Hepatocyte (in vitro differentiated cells): ENCODE results near the gene MAP2. TPM values are rescaled to one million over a fixed set of nuclear protein-coding genes. Genes with fewer than 3 reads are reported as not detected.
A peak's percentile ranks its signal among the peaks of the same experiment; 100 is the strongest.

Source experiments
- DNase-seq: peaks from one replicate; pipeline ENCODE4 v3.0.0-alpha.2; 2016; ENCODE audit warnings: low spot score
- H2AFZ ChIP-seq: fragments of 200-600 bp; sonication (generic); 2 replicates; pipeline ENCODE4 v1.6.0; 2016; ENCODE audit warnings: antibody characterized with exemption, mild to moderate bottlenecking
- H3K27ac ChIP-seq: fragments of 200-600 bp; sonication (generic); 2 replicates; pipeline ENCODE4 v1.5.1; 2016; ENCODE audit warnings: mild to moderate bottlenecking
- H3K27me3 ChIP-seq: fragments of 200-600 bp; sonication (generic); 2 replicates; pipeline ENCODE4 v1.6.1; 2016
- H3K36me3 ChIP-seq: fragments of 200-600 bp; sonication (generic); replicated peaks from 2 replicates; pipeline ENCODE4 v1.5.1; 2016; ENCODE audit warnings: low read depth; ENCODE audit not compliant: insufficient read depth
- H3K4me1 ChIP-seq: fragments of 200-600 bp; sonication (generic); 2 replicates; pipeline ENCODE4 v1.5.1; 2016; ENCODE audit warnings: mild to moderate bottlenecking, moderate library complexity; ENCODE audit not compliant: insufficient read depth
- H3K4me2 ChIP-seq: fragments of 200-600 bp; sonication (generic); 2 replicates; pipeline ENCODE4 v1.6.0; 2016
- H3K4me3 ChIP-seq: fragments of 200-600 bp; sonication (generic); 2 replicates; pipeline ENCODE4 v1.5.1; 2016; ENCODE audit warnings: mild to moderate bottlenecking
- H3K79me2 ChIP-seq: fragments of 200-600 bp; sonication (generic); 2 replicates; pipeline ENCODE4 v1.6.0; 2017; ENCODE audit warnings: mild to moderate bottlenecking
- H3K9me2 ChIP-seq: fragments of 200-600 bp; sonication (generic); replicated peaks from 2 replicates; pipeline ENCODE4 v1.6.0; 2017; ENCODE audit warnings: mild to moderate bottlenecking; ENCODE audit not compliant: insufficient read depth
- H3K9me3 ChIP-seq: fragments of 200-600 bp; sonication (generic); 2 replicates; pipeline ENCODE4 v1.5.1; 2016; ENCODE audit warnings: low read depth, mild to moderate bottlenecking
- H4K20me1 ChIP-seq: fragments of 200-600 bp; sonication (generic); 2 replicates; pipeline ENCODE4 v1.6.0; 2016; ENCODE audit warnings: mild to moderate bottlenecking; ENCODE audit not compliant: insufficient read depth, poor library complexity, severe bottlenecking
- EZH2 ChIP-seq: fragments of 200-600 bp; sonication (generic); IDR thresholded peaks from 2 replicates; pipeline ENCODE4 v1.6.1; 2016; ENCODE audit warnings: antibody characterized with exemption, mild to moderate bottlenecking, borderline replicate concordance
- EZH2phosphoT487 ChIP-seq: fragments of 200-600 bp; sonication (generic); IDR thresholded peaks from one replicate; pipeline ENCODE4 v1.6.1; 2018; ENCODE audit warnings: antibody characterized with exemption, mild to moderate bottlenecking, low read depth, moderate library complexity; ENCODE audit not compliant: unreplicated experiment, severe bottlenecking
- WGBS: methylation state at CpG from one replicate; pipeline ENCODE4 v1.1.6; 2016; ENCODE audit warnings: low lambda C conversion rate; ENCODE audit errors: missing lambda C conversion rate; 5-methylcytosine and 5-hydroxymethylcytosine counted together
- polyA plus RNA-seq: library from polyadenylated mRNA; unstranded; fragments of >200 nt; fragmentation: Nextera tagmentation; extraction: Ambion mirVana; gene quantifications from 2 replicates; pipeline ENCODE4 v1.2.1, GENCODE V29; 2016
- total RNA-seq: library from RNA; depleted of rRNA; stranded (reverse); fragments of >200 nt; gene quantifications from 2 replicates; pipeline ENCODE4 v1.2.3, GENCODE V29; 2014
- TF ChIP-seq, protein P1 (sequence below): fragments of 200-600 bp; sonication (generic); IDR thresholded peaks from 2 replicates; pipeline ENCODE4 v1.5.1; 2016; ENCODE audit warnings: antibody characterized with exemption, mild to moderate bottlenecking; ENCODE audit not compliant: poor library complexity

Gene MAP2
- total and polyA plus RNA-seq, 2 experiments from 2014 or later: 4.6 to 5.8 TPM

DNA sequence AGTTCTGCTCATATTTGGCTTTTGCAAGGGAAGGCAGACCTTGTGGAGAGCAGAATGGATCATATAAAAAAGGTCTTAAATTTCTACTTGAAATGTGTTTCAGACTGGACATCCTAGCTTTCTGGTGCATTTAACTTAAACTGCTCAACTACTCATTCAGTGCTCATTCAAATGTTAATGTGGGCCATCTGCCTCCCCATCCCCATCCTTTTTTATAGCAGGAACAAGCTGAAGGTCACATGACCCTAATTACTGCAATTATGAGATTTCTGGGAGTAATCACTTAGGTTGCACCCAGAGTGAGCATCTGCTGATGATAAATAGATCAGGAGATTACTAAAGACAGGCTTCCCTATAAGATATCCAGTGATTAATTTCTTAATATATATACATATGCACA is 96.1 kb downstream of the MAP2 start:
- Histone ChIP-seq H3K4me2 (no peak overlapping the region), H3K27me3 (no peaks in the 10 kb centered on the region), H3K4me3 (no peak overlapping the region), H3K9me2 (no peaks in the 10 kb centered on the region), H3K36me3 (no peaks in the 10 kb centered on the region), H4K20me1 (no peaks in the 10 kb centered on the region), H3K79me2 (no peaks in the 10 kb centered on the region), H2AFZ (no peak overlapping the region), H3K9me3 (no peaks in the 10 kb centered on the region), H3K27ac (no peak overlapping the region), H3K4me1 (no peaks in the 10 kb centered on the region)
- no peak for DNase-seq
- TF ChIP-seq, protein P1, sequence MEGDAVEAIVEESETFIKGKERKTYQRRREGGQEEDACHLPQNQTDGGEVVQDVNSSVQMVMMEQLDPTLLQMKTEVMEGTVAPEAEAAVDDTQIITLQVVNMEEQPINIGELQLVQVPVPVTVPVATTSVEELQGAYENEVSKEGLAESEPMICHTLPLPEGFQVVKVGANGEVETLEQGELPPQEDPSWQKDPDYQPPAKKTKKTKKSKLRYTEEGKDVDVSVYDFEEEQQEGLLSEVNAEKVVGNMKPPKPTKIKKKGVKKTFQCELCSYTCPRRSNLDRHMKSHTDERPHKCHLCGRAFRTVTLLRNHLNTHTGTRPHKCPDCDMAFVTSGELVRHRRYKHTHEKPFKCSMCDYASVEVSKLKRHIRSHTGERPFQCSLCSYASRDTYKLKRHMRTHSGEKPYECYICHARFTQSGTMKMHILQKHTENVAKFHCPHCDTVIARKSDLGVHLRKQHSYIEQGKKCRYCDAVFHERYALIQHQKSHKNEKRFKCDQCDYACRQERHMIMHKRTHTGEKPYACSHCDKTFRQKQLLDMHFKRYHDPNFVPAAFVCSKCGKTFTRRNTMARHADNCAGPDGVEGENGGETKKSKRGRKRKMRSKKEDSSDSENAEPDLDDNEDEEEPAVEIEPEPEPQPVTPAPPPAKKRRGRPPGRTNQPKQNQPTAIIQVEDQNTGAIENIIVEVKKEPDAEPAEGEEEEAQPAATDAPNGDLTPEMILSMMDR: no peak
- TF ChIP-seq EZH2phosphoT487 (no peak), EZH2 (no peak)

DNA sequence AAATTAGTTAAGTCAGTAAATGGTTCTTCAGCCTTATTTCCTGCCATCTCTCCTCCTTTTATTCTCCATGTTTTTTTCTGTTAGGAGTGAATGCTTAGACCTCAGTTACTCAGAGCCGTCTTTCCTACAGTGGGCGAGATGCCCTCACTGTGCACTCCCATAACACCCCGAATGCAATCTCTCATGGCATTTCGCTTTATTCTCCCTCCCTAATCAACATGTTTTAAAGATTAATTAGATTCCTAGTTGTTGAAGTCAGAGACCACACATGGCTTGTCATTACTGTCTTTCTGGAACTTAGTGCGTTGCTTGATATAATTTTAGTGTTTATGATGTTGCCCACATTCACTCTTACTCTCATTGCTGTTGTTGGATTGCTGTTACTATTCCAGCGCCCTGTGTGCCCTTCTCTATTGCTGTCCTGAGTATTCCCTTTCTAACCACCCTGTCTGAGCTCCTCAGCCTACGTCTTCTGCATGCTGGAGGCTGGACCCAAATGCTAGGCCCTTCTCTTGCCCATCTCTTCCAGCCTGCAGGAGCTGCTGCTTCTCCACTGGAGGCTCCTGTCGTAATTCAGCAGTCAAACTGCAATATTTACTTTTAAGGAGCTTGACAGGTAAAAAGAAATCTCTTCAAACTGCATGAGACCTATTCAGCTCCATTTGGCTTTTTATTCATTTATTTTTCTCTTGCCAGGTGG is 99.3 kb downstream of the MAP2 start:
- H2AFZ ChIP-seq: no peak overlapping the region
- no peak overlapping the region for H3K4me3 ChIP-seq
- no peaks in the 10 kb centered on the region for H3K27me3 ChIP-seq
- no peak overlapping the region for H3K27ac ChIP-seq
- H3K9me2 ChIP-seq: no peaks in the 10 kb centered on the region
- no peaks in the 10 kb centered on the region for H3K9me3 ChIP-seq
- H3K4me2 ChIP-seq: no peak overlapping the region
- 88% methylated on average over 8 of the region's 8 CpGs for WGBS
- H3K4me1 ChIP-seq: peaks cover 4% of the 10 kb centered on the region
- TF ChIP-seq EZH2phosphoT487 (no peak), EZH2 (no peak)
- TF ChIP-seq, protein P1: no peak
- H3K79me2 ChIP-seq: no peaks in the 10 kb centered on the region
- no peaks in the 10 kb centered on the region for H4K20me1 ChIP-seq
- H3K36me3 ChIP-seq: no peaks in the 10 kb centered on the region
- no peak for DNase-seq

GRCh38 chr2:209523867-209524266 is 100.0 kb downstream of the MAP2 start:
- no peaks in the 10 kb centered on the region for H3K9me2 ChIP-seq
- no peaks in the 10 kb centered on the region for H4K20me1 ChIP-seq
- peaks cover 4% of the 10 kb centered on the region for H3K4me1 ChIP-seq
- no peak overlapping the region for H2AFZ ChIP-seq
- WGBS: 82% methylated on average over 2 of the region's 2 CpGs
- DNase-seq: no peak
- H3K4me3 ChIP-seq: no peak overlapping the region
- TF ChIP-seq EZH2: no peak
- TF ChIP-seq EZH2phosphoT487: no peak
- TF ChIP-seq, protein P1: no peak
- H3K27me3 ChIP-seq: no peaks in the 10 kb centered on the region
- no peak overlapping the region for H3K27ac ChIP-seq
- H3K36me3 ChIP-seq: no peaks in the 10 kb centered on the region
- H3K4me2 ChIP-seq: no peak overlapping the region
- H3K9me3 ChIP-seq: no peaks in the 10 kb centered on the region
- no peaks in the 10 kb centered on the region for H3K79me2 ChIP-seq

DNA sequence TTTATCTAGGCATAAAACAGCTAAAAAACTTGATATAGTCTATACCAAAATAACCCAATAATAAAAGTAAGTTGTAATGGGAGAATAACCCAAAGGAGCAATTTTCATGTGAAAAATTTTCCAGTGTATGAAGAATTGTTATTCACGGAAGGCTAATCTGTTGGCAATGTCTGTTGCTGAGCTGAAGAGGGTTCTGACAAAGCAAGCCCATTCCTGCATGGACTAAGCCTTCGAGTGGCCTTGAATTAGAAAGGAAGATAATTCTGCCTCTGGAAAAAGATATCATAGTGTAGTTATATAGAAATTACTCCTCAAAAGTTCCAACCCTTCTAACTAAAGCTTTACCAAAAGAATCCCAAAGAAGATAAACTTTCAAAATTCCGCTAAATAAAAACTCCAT is 101.5 kb downstream of the MAP2 start:
- Histone ChIP-seq H3K27ac (peak overlapping the region; percentile 3), H3K9me3 (no peaks in the 10 kb centered on the region), H4K20me1 (no peaks in the 10 kb centered on the region), H3K9me2 (no peaks in the 10 kb centered on the region), H3K36me3 (no peaks in the 10 kb centered on the region), H3K79me2 (no peaks in the 10 kb centered on the region), H3K4me1 (peaks cover 4% of the 10 kb centered on the region), H2AFZ (no peak overlapping the region), H3K4me2 (no peak overlapping the region), H3K4me3 (no peak overlapping the region), H3K27me3 (no peaks in the 10 kb centered on the region)
- TF ChIP-seq, protein P1: no peak
- TF ChIP-seq EZH2: no peak
- TF ChIP-seq EZH2phosphoT487: no peak
- DNase-seq: no peak
- 78% methylated on average over 3 of the region's 3 CpGs for WGBS
